H1 (cell line): ENCODE results near the gene ZCCHC17. TPM values are rescaled to one million over a fixed set of nuclear protein-coding genes. Genes with fewer than 3 reads are reported as not detected.

ENCODE experiments used
- CTCF ChIA-PET: fragments of 300-600 bp; sonication (Branson Sonifier 250); formaldehyde crosslinking; loops from one replicate; lab custom pipeline; 2021; ENCODE audit not compliant: partially characterized antibody; lab: Charles Lee
- POLR2A ChIA-PET: fragments of 300-600 bp; sonication (Branson Sonifier 250); formaldehyde crosslinking; loops from one replicate; lab custom pipeline; 2021; ENCODE audit warnings: inconsistent platforms; ENCODE audit not compliant: partially characterized antibody; lab: Charles Lee
- DNase-seq, 2 experiments: peaks; one replicate each; pipeline versions ENCODE4 v3.0.0 to v3.0.0-alpha.2; 2010 to 2022; ENCODE audit warnings: low spot score in 2 of 2, low read depth in 1 of 2, mixed read lengths in 1 of 2
- FAIRE-seq: peaks from 2 replicates; lab custom pipeline; 2011; peaks lifted over from hg19 to GRCh38; lab: Jason Lieb, UNC
- H2AFZ ChIP-seq: 2 replicates; pipeline ENCODE4 v1.8.1; 2012; ENCODE audit warnings: low read length, inconsistent platforms
- H2AK5ac ChIP-seq: 2 replicates; pipeline ENCODE4 v1.6.1; 2013; ENCODE audit warnings: low read depth, low read length
- H2BK120ac ChIP-seq: replicated peaks from 2 replicates; pipeline ENCODE3; 2013; ENCODE audit warnings: low read depth, low read length, inconsistent platforms
- H2BK12ac ChIP-seq: 2 replicates; pipeline ENCODE4 v1.6.1; 2013; ENCODE audit warnings: low read depth, low read length
- H2BK15ac ChIP-seq: 2 replicates; pipeline ENCODE4 v1.6.1; 2013; ENCODE audit warnings: low read length
- H2BK20ac ChIP-seq: 2 replicates; pipeline ENCODE4 v1.6.1; 2013; ENCODE audit warnings: low read length
- H2BK5ac ChIP-seq: 2 replicates; pipeline ENCODE4 v1.6.1; 2013; ENCODE audit warnings: low read depth, low read length
- H3K14ac ChIP-seq: 2 replicates; pipeline ENCODE4 v1.6.1; 2013; ENCODE audit warnings: inconsistent platforms; ENCODE audit not compliant: insufficient read length
- H3K18ac ChIP-seq: 2 replicates; pipeline ENCODE4 v1.6.1; 2013; ENCODE audit warnings: low read length; ENCODE audit errors: extremely low read depth
- H3K23ac ChIP-seq: 2 replicates; pipeline ENCODE4 v1.6.1; 2013; ENCODE audit warnings: inconsistent platforms; ENCODE audit not compliant: insufficient read length
- H3K23me2 ChIP-seq: 2 replicates; pipeline ENCODE4 v1.6.1; 2013; ENCODE audit warnings: low read depth, low read length
- H3K27ac ChIP-seq: 2 replicates; pipeline ENCODE4 v1.6.1; 2011; ENCODE audit warnings: low read depth, low read length, inconsistent platforms
- H3K27me3 ChIP-seq, 4 experiments: replicated peaks in 1 of 4; 1 replicate in 1 of 4; 2 replicates in 3 of 4; pipeline versions ENCODE4 v1.6.1 to v1.8.1; 2011 to 2013; ENCODE audit warnings: low read length in 3 of 4, mild to moderate bottlenecking in 3 of 4, inconsistent platforms in 2 of 4, mixed read lengths in 2 of 4, moderate library complexity in 1 of 4; ENCODE audit not compliant: control insufficient read depth in 3 of 4, insufficient read depth in 3 of 4; ENCODE audit errors: extremely low read depth in 1 of 4
- H3K36me3 ChIP-seq, 4 experiments: 2 replicates each; pipeline versions ENCODE4 v1.6.1 to v1.8.1; 2011 to 2013; ENCODE audit warnings: mild to moderate bottlenecking in 4 of 4, low read length in 3 of 4, moderate library complexity in 2 of 4, control low read depth in 1 of 4, inconsistent platforms in 1 of 4; ENCODE audit not compliant: insufficient read depth in 4 of 4, control insufficient read depth in 2 of 4
- H3K4ac ChIP-seq: replicated peaks from 2 replicates; pipeline ENCODE3; 2013; ENCODE audit warnings: low read length, low read depth, mixed read lengths, inconsistent platforms; ENCODE audit not compliant: insufficient read length
- H3K4me1 ChIP-seq, 4 experiments: replicated peaks in 1 of 4; 1 replicate in 1 of 4; 2 replicates in 3 of 4; pipeline versions ENCODE4 v1.6.1 to v1.8.1; 2011 to 2013; ENCODE audit warnings: low read length in 3 of 4, inconsistent platforms in 2 of 4, mixed read lengths in 1 of 4; ENCODE audit not compliant: insufficient read depth in 4 of 4, control insufficient read depth in 3 of 4
- H3K4me2 ChIP-seq, 2 experiments: 2 replicates each; pipeline versions ENCODE4 v1.6.1 to v1.8.1; 2011 to 2013; ENCODE audit warnings: low read depth in 2 of 2, low read length in 2 of 2, control low read depth in 1 of 2, inconsistent platforms in 1 of 2, mild to moderate bottlenecking in 1 of 2; ENCODE audit not compliant: insufficient read depth in 1 of 2
- H3K4me3 ChIP-seq, 4 experiments: fragments of 200-600, 300-600 bp in 1 of 4; sonication (generic), shearing (Covaris generic), sonication (Bioruptor Twin) in 1 of 4; 2 replicates each; pipeline versions ENCODE4 v1.5.1 to v1.8.1; 2011 to 2016; ENCODE audit warnings: low read length in 4 of 4, low read depth in 3 of 4, control low read depth in 2 of 4, inconsistent platforms in 2 of 4, mild to moderate bottlenecking in 2 of 4, mixed read lengths in 1 of 4, moderate library complexity in 1 of 4; ENCODE audit not compliant: insufficient read depth in 2 of 4; ENCODE audit errors: extremely low read depth in 1 of 4
- H3K56ac ChIP-seq: replicated peaks from 2 replicates; pipeline ENCODE3; 2013; ENCODE audit warnings: low read depth, mild to moderate bottlenecking, mixed read lengths, low read length, inconsistent platforms; ENCODE audit not compliant: insufficient read length
- H3K79me1 ChIP-seq: 2 replicates; pipeline ENCODE4 v1.6.1; 2013; ENCODE audit warnings: low read depth, low read length, control low read depth
- H3K79me2 ChIP-seq, 2 experiments: 2 replicates each; pipeline versions ENCODE4 v1.6.1 to v1.8.1; 2012 to 2013; ENCODE audit warnings: low read length in 2 of 2, mild to moderate bottlenecking in 2 of 2, inconsistent platforms in 1 of 2; ENCODE audit not compliant: insufficient read depth in 2 of 2, control insufficient read depth in 1 of 2
- H3K9ac ChIP-seq, 4 experiments: replicated peaks in 1 of 4; 1 replicate in 1 of 4; 2 replicates in 3 of 4; pipeline versions ENCODE4 v1.6.1 to v1.8.1; 2011 to 2013; ENCODE audit warnings: low read depth in 3 of 4, low read length in 3 of 4, control low read depth in 2 of 4, mild to moderate bottlenecking in 2 of 4, moderate library complexity in 2 of 4, inconsistent platforms in 1 of 4; ENCODE audit errors: extremely low read depth in 1 of 4
- H3K9me3 ChIP-seq, 2 experiments: 2 replicates each; pipeline versions ENCODE4 v1.6.1 to v1.8.1; 2012 to 2013; ENCODE audit warnings: mild to moderate bottlenecking in 2 of 2, moderate library complexity in 2 of 2, control low read depth in 1 of 2, inconsistent platforms in 1 of 2, low read depth in 1 of 2, low read length in 1 of 2, mixed read lengths in 1 of 2; ENCODE audit not compliant: insufficient read depth in 2 of 2
- H4K20me1 ChIP-seq, 2 experiments: replicated peaks in 1 of 2; 2 replicates each; pipeline versions ENCODE3 to v1.8.1; 2011 to 2013; ENCODE audit warnings: inconsistent platforms in 2 of 2, low read length in 2 of 2, mild to moderate bottlenecking in 1 of 2; ENCODE audit not compliant: insufficient read depth in 2 of 2, control insufficient read depth in 1 of 2
- H4K5ac ChIP-seq: 2 replicates; pipeline ENCODE4 v1.6.1; 2013; ENCODE audit warnings: low read length, low read depth, mixed read lengths, inconsistent platforms; ENCODE audit not compliant: insufficient read length
- H4K8ac ChIP-seq: 2 replicates; pipeline ENCODE4 v1.8.0; 2013; ENCODE audit warnings: mild to moderate bottlenecking, moderate library complexity, low read length, inconsistent platforms; ENCODE audit not compliant: insufficient read depth; ENCODE audit errors: extremely low read depth
- H4K91ac ChIP-seq: replicated peaks from 2 replicates; pipeline ENCODE3; 2013; ENCODE audit warnings: low read length, mixed read lengths, inconsistent platforms; ENCODE audit not compliant: insufficient read length
- E2F6 ChIP-seq: IDR thresholded peaks from 2 replicates; pipeline ENCODE4 v1.6.1; 2012; ENCODE audit warnings: inconsistent platforms
- PHF8 ChIP-seq: fragments of 200-600 bp; sonication (generic); conservative IDR thresholded peaks from 2 replicates; pipeline ENCODE4 v1.7.1; 2012; ENCODE audit warnings: low read depth, mild to moderate bottlenecking, inconsistent platforms, low read length, moderate library complexity
- POU5F1 ChIP-seq: IDR thresholded peaks from 2 replicates; pipeline ENCODE4 v1.6.1; 2011; ENCODE audit warnings: low read depth, mild to moderate bottlenecking, low read length, moderate library complexity
- RBBP5 ChIP-seq: IDR thresholded peaks from 2 replicates; pipeline ENCODE4 v1.7.1; 2012; ENCODE audit warnings: low read depth, mild to moderate bottlenecking, inconsistent platforms, low read length, moderate library complexity, borderline replicate concordance
- YY1 ChIP-seq: IDR thresholded peaks from 2 replicates; pipeline ENCODE4 v1.6.1; 2011; ENCODE audit warnings: low read depth, mild to moderate bottlenecking, low read length
- WGBS, 2 experiments: shearing (Covaris generic) in 1 of 2; methylation state at CpG; one replicate each; pipeline versions ENCODE4 v1.1.6 to v1.1.7; 2013 to 2015; ENCODE audit warnings: low lambda C conversion rate in 2 of 2, mixed read lengths in 2 of 2, inconsistent platforms in 1 of 2, low coverage in 1 of 2, missing lambda C conversion rate in 1 of 2; ENCODE audit not compliant: insufficient replicate concordance in 2 of 2, insufficient coverage in 1 of 2, insufficient read length in 1 of 2; ENCODE audit errors: extremely low coverage in 1 of 2, missing lambda C conversion rate in 1 of 2; 5-methylcytosine and 5-hydroxymethylcytosine counted together
- polyA plus RNA-seq, 7 experiments: library from polyadenylated mRNA; depleted of rRNA in 3 of 7; stranded (reverse) in 5 of 7; unstranded in 2 of 7; fragments of >200 nt in 5 of 7; fragments of 200-250 nt in 2 of 7; gene quantifications; 1 replicate in 5 of 7; 2 replicates in 1 of 7; 4 replicates in 1 of 7; pipeline versions ENCODE4 v1.2.1 to v1.2.3, GENCODE V29; 2011 to 2013; ENCODE audit warnings: missing spikeins in 2 of 7, mixed read lengths in 2 of 7
- total RNA-seq: library from RNA; stranded (reverse); fragmentation: NEBNext Ultra II Directional; extraction: Animal tissue kit (Norgen Biotek cat#: 25700); gene quantifications from 2 replicates; pipeline ENCODE4 v1.2.1, GENCODE V29; 2021

ZCCHC17 gene
- total and polyA plus RNA-seq, 2 of the 8 experiments (the other 6 are each of a cell fraction or from before 2014, with no cell fraction given) = 51.6 to 59.3 TPM

GRCh38 chr1:31401241-31401640 is 104.4 kb downstream of the ZCCHC17 start:
- Histone ChIP-seq H3K56ac (no peak overlapping the region), H2BK20ac (no peak overlapping the region), H2BK15ac (no peak overlapping the region), H2AK5ac (no peak overlapping the region), H4K8ac (no peak overlapping the region), H2BK12ac (no peak overlapping the region), H3K23ac (no peak overlapping the region), H3K36me3 (no peaks in the 10 kb centered on the region), H2BK120ac (no peak overlapping the region), H3K14ac (no peak overlapping the region), H3K79me1 (no peaks in the 10 kb centered on the region), H2AFZ (no peak overlapping the region), H3K4me2 (no peak overlapping the region), H3K27me3 (no peaks in the 10 kb centered on the region), H3K9me3 (no peaks in the 10 kb centered on the region), H3K23me2 (no peaks in the 10 kb centered on the region; the same call in 1 of the 2 replicates), H3K27ac (no peak overlapping the region), H3K4me1 (peaks cover 0 to 3% (median 0%) of the 10 kb centered on the region in 4 experiments; a peak in 1 of 7 replicates), H3K18ac (no peak overlapping the region), H3K4ac (no peak overlapping the region), H4K20me1 (no peaks in the 10 kb centered on the region), H4K91ac (no peak overlapping the region), H3K4me3 (no peak overlapping the region), H2BK5ac (no peak overlapping the region), H3K79me2 (no peaks in the 10 kb centered on the region), H3K9ac (no peak overlapping the region), H4K5ac (no peak overlapping the region)
- POLR2A ChIA-PET = no interaction called here
- WGBS, 2 experiments = 84% methylated on average over 2 of the region's 2 CpGs; no CpG with 5 or more reads in 1 of the 2 experiments
- FAIRE-seq (no peak), DNase-seq (no peak)
- CTCF ChIA-PET = interaction anchor here (11.8 kb wide), 1 partner anchor 17 kb away, joined by 415 read pairs; the partner anchor contains the start of gene SERINC2
- TF ChIP-seq YY1 (no peak), POU5F1 (no peak), E2F6 (no peak), PHF8 (no peak), RBBP5 (no peak)
